D341Med (cell line): ENCODE measurements around the gene NRBP1.
"Not testable (repeated sequence)": the region's sequence is repeated elsewhere in the genome, so short reads cannot be mapped to it uniquely, and the experiment has no call there.

Source experiments
- DNase-seq: peaks from one replicate; pipeline ENCODE4 v3.0.0; 2012; ENCODE audit warnings: low spot score

NRBP1 gene

GRCh38 chr2:27421660-27422250 is 6.7 kb upstream of the NRBP1 start:
- no peak for DNase-seq

DNA sequence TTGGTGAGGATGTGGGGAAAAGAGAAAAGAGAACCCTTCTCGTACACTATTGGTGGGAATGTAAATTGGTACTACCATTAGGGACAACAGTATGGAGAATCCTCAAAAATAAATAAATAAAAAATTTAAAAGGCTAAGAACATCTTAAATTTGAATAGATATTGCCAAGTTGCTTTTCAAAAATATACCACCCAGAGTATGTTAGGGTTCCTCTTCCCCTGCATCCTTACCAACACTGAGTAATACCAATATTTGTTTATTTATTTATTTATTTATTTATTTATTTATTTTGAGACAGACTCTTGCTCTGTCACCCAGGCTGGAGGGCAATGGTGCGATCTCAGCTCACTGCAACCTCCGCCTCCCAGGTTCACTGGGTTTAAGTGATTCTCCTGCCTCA is 5.5 kb upstream of the NRBP1 start:
- DNase-seq = no peak

- not testable (repeated sequence) for DNase-seq
These were observed 3.4 kb upstream of the NRBP1 start for GRCh38 chr2:27425039-27425438.

GRCh38 chr2:27427863-27428212 is 593 bp upstream of the NRBP1 start:
- DNase-seq = no peak

GRCh38 chr2:27428978-27429541 is 629 bp downstream of the NRBP1 start:
- peak; percentile 89 for DNase-seq

DNA sequence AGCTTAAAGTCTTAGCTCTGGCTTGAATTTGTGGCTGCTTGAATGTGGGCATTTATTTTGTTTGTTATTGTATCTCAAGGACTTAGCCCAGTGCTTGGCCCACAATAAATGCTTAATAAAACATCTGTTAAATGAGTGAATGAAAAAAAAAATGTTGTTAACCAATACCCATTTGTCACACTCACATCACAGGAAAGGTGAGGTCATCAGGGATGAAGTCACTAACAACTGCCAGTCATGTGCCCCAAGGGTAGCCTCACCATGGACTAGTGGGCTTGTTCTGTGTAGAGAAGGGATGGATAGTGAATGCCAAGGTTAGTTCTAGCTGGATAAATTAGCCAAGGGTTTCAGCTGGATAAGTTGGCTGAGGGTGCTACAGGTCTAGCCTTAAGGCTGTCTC is 3.0 kb downstream of the NRBP1 start:
- no peak for DNase-seq

- no peak for DNase-seq
These were observed 7.2 kb downstream of the NRBP1 start for GRCh38 chr2:27435628-27436027.

- DNase-seq = no peak
These were observed 12.9 kb downstream of the NRBP1 start for GRCh38 chr2:27441226-27441926.

GRCh38 chr2:27441958-27442919 is 13.8 kb downstream of the NRBP1 start, which contains the start of gene KRTCAP3:
Gene KRTCAP3, plus strand, starts transcription at chr2:27442381. Its CDS starts 32 bp downstream, at chr2:27442413.
- peak; percentile 41 for DNase-seq

GRCh38 chr2:27442920-27443282 is 14.5 kb downstream of the NRBP1 start:
- DNase-seq = no peak

DNA sequence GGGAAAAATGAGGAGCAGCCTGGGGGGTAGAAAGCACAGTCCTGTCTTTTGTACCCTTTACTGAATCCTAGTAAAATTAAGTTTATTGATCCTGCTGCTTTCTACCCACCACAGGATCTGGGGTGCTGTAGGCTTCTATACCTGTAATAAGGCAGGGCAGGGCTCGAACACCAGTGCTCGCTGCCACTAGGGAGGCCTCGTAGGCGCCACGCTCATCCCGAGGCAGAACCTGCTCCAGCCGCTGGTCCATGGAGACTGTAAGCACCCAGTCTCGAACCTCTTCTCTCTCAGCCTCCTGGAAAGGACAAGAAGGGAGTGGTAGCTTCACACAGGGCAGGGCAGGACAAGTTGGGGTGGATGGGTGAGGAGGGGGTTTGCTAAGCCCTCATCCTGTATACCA is 16.7 kb downstream of the NRBP1 start:
- DNase-seq = no peak

GRCh38 chr2:27445615-27446014 is 17.2 kb downstream of the NRBP1 start:
- no peak for DNase-seq

DNA sequence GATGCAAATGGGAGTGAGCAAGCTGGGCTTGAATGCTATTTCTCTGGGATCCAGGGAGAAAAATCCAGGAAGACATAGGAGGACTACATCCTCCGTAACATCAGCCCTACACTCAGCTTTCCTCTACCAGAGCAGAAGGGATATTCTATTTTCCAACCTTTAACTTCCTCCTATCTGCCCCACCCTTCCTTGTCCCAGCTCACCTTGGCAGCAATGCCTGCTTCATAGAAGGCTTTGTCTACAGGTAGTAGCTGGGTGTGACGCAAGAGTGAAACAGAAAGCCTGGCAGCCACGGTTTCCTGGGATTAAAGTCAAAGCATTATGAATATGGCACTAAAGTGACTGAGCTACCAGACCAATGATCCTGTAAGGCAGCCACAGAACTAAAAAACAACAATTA is 17.6 kb downstream of the NRBP1 start:
- no peak for DNase-seq

- no peak for DNase-seq
These were observed 19.9 kb downstream of the NRBP1 start for GRCh38 chr2:27448381-27448780.

DNA sequence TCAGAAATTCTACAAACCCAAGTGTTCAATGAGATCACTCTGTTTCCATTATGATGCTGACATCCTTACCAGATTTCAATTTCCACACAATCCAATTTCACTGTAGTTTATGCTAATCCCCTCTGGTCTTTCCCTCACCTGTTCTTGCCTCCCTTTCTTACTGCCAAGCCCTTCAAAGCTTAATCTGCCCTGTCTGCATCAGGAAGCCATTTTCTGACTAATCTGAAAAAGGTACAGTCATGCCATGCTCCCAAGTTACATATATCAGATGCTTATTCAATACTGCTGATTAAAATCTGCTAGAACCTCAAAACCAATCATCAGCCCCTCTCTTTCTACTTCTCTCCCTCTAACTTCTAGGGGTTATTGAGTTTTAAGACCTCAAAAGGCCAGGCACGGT is 22.7 kb downstream of the NRBP1 start:
- no peak for DNase-seq

GRCh38 chr2:27453968-27454367 is 25.5 kb downstream of the NRBP1 start:
- DNase-seq = no peak

DNA sequence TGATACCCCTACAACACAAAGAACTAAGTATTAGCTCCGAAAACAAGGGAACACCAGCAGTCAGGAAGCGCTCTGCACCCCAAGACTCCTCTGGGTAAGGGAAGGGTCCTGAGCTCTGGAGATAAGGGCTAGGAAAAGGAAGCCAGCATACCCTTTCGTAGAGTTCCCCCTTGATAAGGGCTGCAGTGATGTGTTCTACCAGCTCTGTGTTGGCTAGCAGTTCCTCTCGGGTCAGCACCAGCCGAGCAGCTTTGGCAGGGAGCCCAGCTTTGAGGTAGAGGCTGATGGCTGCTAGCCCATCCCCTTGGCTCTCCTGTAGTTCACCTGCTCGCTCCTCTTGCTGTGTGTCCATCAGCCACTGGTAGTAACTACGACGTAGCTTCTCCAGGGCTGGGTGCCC is 32.7 kb downstream of the NRBP1 start:
- DNase-seq = no peak

DNA sequence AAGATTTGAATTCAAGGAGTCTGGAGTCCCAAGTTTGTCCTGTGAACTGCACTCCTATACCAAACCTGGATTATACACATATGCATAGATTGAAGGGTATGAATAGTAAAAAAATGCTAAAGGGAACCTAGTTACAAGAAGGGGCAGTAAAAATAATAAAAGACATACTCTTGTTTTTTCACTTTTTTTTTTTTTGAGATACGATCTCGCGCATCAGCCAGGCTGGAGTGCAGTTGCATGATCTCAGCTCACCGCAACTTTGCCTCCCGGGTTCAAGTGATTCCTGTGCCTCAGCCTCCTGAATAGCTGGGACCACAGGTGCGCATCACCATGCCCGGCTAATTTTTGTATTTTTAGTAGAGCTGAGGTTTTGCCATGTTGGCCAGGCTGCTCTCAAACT is 36.0 kb downstream of the NRBP1 start:
- DNase-seq = no peak

DNA sequence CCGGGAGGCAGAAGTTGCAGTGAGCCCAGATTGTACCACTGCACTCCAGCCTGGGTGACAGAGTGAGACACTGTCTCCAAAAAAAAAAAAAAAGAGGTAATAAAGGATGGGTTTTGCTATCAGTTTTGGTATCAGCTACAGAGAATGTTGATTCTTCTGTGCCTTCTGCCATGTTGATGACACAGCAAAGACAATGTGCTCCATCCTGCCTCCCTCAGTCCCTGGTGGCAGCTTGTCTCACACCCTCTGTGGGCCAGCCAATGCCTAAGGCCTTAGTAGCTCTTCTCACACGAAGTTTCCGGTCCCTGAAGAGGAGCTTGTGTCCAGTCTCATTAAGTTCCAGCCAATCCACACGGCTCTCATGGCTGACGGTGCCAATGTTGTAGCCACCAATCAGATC is 43.5 kb downstream of the NRBP1 start:
- DNase-seq = no peak

DNA sequence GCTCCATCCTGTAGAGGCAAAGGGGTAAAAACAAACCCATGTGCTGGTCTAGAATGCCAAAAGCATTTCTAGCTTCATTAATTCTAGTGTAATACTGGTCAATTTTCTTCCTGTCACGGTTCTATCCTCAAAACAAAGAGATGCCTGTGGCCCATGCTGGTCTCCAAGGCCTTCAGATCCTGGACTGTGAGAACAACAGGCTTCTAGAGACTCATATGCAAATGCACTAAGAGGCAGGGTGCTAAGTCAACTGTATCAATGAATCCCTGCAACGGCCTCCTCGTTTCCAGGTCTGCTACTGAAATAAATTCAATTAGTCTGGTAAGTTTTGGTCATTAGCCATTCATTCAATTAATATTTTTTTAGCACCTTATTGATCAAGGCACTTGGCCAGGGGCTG is 57.1 kb downstream of the NRBP1 start:
- DNase-seq = no peak

GRCh38 chr2:27489118-27489497 is 60.7 kb downstream of the NRBP1 start:
- peak; percentile 37 for DNase-seq

DNA sequence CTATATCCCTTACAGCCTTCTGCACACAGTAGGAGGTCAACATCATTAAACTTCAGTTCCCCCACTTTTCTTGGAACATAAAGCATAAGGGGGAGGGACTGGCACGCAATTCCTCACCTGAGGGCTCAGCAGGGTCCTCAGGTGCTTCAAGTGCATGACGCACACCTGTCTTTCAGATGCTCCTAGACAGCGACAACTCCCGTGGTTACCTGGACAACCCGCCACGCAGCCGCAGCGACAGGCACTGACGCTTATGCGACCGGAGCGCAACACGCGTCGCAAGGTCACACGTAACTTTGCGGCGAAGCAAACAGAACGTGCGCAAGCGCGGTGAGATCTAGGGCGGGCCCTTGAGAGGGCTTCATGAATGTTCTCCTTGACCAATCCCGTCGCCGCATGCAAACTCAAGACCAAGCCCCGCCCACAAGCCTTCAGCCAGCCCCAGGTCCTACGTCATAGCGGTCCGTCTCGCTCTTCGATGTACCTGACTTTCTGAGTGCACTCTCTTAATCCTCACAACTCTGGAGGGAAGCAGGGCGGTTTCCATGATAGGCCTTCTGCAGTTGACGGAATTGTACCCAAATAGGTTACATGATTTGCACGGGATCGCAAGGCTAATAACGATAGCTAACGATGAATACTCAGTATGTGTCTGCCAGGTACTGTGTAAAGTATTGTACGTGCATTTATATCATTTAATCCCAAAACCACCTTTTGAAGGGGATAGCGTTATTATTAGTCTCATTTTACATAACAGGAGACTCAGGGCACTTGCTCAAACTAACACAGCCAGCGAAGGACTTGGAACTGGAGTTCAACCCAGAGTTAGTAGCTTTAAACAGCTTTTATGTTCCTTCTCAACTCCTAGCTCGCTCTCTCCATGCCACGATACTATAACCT is 61.3 kb downstream of the NRBP1 start, which contains the start of gene IFT172:
IFT172 (minus strand) TSS at position 246 of the 900 bp plus-strand sequence; CDS start at position 156, 90 bp downstream.
- DNase-seq = peak; percentile 91
